OCI-LY7 (cell line): Measurements from ENCODE around the gene PRKAG2. TPM values are rescaled to one million over a fixed set of nuclear protein-coding genes. Genes with fewer than 3 reads are reported as not detected.

Source experiments
- BruUV-seq: library from RNA; stranded (reverse); fragments of 400-500 nt; replicated peaks from 2 replicates; lab custom pipeline; 2021; lab: Mats Ljungman, UMichigan
- CTCF ChIA-PET: fragments of 300-600 bp; sonication (Branson Sonifier 250); formaldehyde crosslinking; loops from one replicate; lab custom pipeline; 2022; ENCODE audit warnings: antibody characterized with exemption; ENCODE audit not compliant: unreplicated experiment; lab: Charles Lee
- POLR2A ChIA-PET: fragments of 300-600 bp; sonication (Branson Sonifier 250); formaldehyde crosslinking; loops from one replicate; lab custom pipeline; 2022; ENCODE audit warnings: antibody characterized with exemption; lab: Charles Lee
- DNase-seq: peaks from one replicate; pipeline ENCODE4 v3.0.0-alpha.2; 2015; ENCODE audit warnings: low spot score
- H2AFZ ChIP-seq: fragments of 200-600 bp; sonication (generic), shearing (Covaris generic); 2 replicates; pipeline ENCODE4 v1.6.1; 2014; ENCODE audit warnings: mild to moderate bottlenecking, antibody characterized with exemption, low read length, moderate library complexity
- H3K27ac ChIP-seq: fragments of 200-600 bp; sonication (generic); 2 replicates; pipeline ENCODE4 v1.5.1; 2014; ENCODE audit warnings: mixed run types, low read depth, mild to moderate bottlenecking, moderate library complexity, low read length, inconsistent platforms; ENCODE audit not compliant: poor library complexity, severe bottlenecking
- H3K36me3 ChIP-seq: fragments of 200-600 bp; sonication (generic); 2 replicates; pipeline ENCODE4 v1.6.1; 2014; ENCODE audit warnings: mild to moderate bottlenecking, antibody characterized with exemption, low read length, moderate library complexity, mixed read lengths; ENCODE audit not compliant: insufficient read depth
- H3K4me1 ChIP-seq: fragments of 200-600 bp; sonication (generic); 2 replicates; pipeline ENCODE4 v1.5.1; 2014; ENCODE audit warnings: mild to moderate bottlenecking, low read length; ENCODE audit not compliant: insufficient read depth, poor library complexity, severe bottlenecking
- H3K4me2 ChIP-seq: fragments of 200-600 bp; sonication (generic); 2 replicates; pipeline ENCODE4 v1.6.1; 2014; ENCODE audit warnings: mild to moderate bottlenecking, low read length
- H3K4me3 ChIP-seq: fragments of 200-600 bp; sonication (generic); 2 replicates; pipeline ENCODE4 v1.5.1; 2014; ENCODE audit warnings: mild to moderate bottlenecking, low read depth, low read length; ENCODE audit not compliant: poor library complexity, severe bottlenecking
- H3K79me2 ChIP-seq: fragments of 200-600 bp; sonication (generic); 2 replicates; pipeline ENCODE4 v1.6.1; 2016; ENCODE audit warnings: low read depth, mild to moderate bottlenecking, low read length, moderate library complexity, mixed read lengths; ENCODE audit not compliant: insufficient read depth
- H3K9me2 ChIP-seq: fragments of 200-600 bp; sonication (generic); 2 replicates; pipeline ENCODE4 v1.6.1; 2016; ENCODE audit warnings: mild to moderate bottlenecking, low read length, mixed read lengths; ENCODE audit not compliant: insufficient read depth
- H3K9me3 ChIP-seq: fragments of 200-600 bp; sonication (generic); 2 replicates; pipeline ENCODE4 v1.6.1; 2014; ENCODE audit warnings: mild to moderate bottlenecking, mixed run types, low read length, mixed read lengths
- H4K20me1 ChIP-seq: fragments of 200-600 bp; sonication (generic); 2 replicates; pipeline ENCODE4 v1.6.1; 2014; ENCODE audit warnings: mild to moderate bottlenecking, antibody characterized with exemption, low read length, moderate library complexity, mixed read lengths; ENCODE audit not compliant: insufficient read depth
- EZH2phosphoT487 ChIP-seq: fragments of 200-600 bp; sonication (generic); IDR thresholded peaks from 2 replicates; pipeline ENCODE4 v1.6.1; 2018; ENCODE audit warnings: low read depth, borderline replicate concordance, mild to moderate bottlenecking, mixed run types, antibody characterized with exemption, low read length, moderate library complexity, mixed read lengths
- intact Hi-C: fragments of 100-400 bp; cut with micrococcal nuclease; formaldehyde crosslinking; loops from one replicate; pipeline ENCODE4 v1.10.0; 2022; ENCODE audit not compliant: unreplicated experiment
- total RNA-seq, 2 experiments: library from RNA; depleted of rRNA in 1 of 2; stranded (reverse); fragments of >200 nt in 1 of 2; shearing (Covaris generic) in 1 of 2; gene quantifications; 2 replicates each; pipeline ENCODE4 v1.2.3, GENCODE V29; 2014 to 2022
- TF ChIP-seq, protein P1 (sequence below): fragments of 200-600 bp; sonication (generic); conservative IDR thresholded peaks from 2 replicates; pipeline ENCODE4 v1.5.1; 2014; ENCODE audit warnings: mild to moderate bottlenecking, antibody characterized with exemption, low read length, moderate library complexity, mixed read lengths

The PRKAG2 gene
- total RNA-seq, 2 experiments from 2014 or later: 1.2 to 5.1 TPM

DNA sequence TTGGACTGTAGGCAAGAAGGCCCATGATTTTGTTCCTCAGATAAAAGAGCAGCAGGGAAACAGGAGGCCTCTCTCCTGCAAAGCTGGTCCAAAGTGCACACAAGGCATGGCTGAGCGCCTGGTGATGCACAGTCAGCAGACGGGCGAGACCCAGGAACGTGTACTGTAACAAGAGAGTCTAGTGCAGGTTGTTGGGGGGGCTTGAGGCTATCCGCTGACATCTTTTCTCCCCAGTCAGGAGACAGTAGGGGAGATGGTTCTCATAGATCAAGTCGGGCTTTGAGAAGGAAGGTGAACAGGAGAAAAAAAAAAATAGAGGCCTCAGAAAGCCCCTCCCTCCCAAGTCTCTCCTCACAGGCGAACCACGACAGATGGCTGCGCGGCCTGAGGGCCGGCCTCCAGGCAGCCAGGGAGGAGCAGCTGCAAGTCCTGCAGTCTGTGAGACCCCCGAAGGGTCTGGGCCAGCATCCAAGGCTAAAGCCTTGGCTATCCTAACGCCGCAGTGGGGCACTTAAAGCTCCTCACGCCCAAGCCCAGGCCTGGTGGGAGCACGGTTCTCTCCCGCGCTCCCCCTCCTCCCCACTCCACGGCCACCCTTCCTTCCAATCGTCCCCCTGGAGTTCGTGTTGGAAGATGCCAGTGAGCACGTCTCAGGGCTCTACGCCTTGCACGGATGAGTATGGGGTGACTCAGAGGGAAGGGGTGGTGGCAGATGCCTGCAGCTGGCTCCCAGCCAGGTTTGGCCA lies 68.3 kb downstream of the PRKAG2 start:
- Histone ChIP-seq H2AFZ (no peak overlapping the region), H4K20me1 (no peaks in the 10 kb centered on the region), H3K4me3 (no peak overlapping the region), H3K36me3 (no peaks in the 10 kb centered on the region), H3K27ac (no peak overlapping the region), H3K79me2 (no peaks in the 10 kb centered on the region), H3K9me2 (no peaks in the 10 kb centered on the region), H3K9me3 (no peaks in the 10 kb centered on the region), H3K4me1 (no peaks in the 10 kb centered on the region), H3K4me2 (no peak overlapping the region)
- intact Hi-C loops: no loop called here
- TF ChIP-seq, protein P1, sequence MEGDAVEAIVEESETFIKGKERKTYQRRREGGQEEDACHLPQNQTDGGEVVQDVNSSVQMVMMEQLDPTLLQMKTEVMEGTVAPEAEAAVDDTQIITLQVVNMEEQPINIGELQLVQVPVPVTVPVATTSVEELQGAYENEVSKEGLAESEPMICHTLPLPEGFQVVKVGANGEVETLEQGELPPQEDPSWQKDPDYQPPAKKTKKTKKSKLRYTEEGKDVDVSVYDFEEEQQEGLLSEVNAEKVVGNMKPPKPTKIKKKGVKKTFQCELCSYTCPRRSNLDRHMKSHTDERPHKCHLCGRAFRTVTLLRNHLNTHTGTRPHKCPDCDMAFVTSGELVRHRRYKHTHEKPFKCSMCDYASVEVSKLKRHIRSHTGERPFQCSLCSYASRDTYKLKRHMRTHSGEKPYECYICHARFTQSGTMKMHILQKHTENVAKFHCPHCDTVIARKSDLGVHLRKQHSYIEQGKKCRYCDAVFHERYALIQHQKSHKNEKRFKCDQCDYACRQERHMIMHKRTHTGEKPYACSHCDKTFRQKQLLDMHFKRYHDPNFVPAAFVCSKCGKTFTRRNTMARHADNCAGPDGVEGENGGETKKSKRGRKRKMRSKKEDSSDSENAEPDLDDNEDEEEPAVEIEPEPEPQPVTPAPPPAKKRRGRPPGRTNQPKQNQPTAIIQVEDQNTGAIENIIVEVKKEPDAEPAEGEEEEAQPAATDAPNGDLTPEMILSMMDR: no peak
- no peak for TF ChIP-seq EZH2phosphoT487
- POLR2A ChIA-PET: no interaction called here
- no TSS peak for BruUV-seq
- no peak for DNase-seq
- CTCF ChIA-PET: no interaction called here

DNA sequence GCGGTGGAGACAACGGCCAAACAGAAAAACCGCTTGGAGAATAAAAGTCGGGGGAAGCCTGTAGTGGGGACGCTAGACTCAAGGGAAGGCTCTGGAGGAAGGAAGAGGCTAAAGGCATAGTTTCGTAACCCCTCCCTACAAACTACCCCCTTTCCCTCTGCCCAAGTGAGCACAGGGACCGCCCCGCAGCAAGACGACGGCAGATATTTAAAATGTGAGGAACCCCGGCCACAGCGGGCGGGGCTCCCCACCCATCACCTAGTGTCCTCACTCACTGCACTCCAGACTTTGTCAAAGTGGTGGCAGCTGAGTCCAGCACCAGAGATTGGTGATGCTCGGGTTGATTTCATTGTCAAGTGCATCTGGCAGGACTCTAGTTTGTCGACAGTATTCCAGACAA lies 69.1 kb downstream of the PRKAG2 start:
- no peaks in the 10 kb centered on the region for H3K4me1 ChIP-seq
- no peak overlapping the region for H2AFZ ChIP-seq
- H3K27ac ChIP-seq: no peak overlapping the region
- intact Hi-C loops: no loop called here
- no peak overlapping the region for H3K4me3 ChIP-seq
- TF ChIP-seq, protein P1: no peak
- no peak for TF ChIP-seq EZH2phosphoT487
- H3K79me2 ChIP-seq: no peaks in the 10 kb centered on the region
- CTCF ChIA-PET: interaction anchor here (0.6 kb wide), 1 partner anchor 8 kb away, joined by 3 read pairs; no protein-coding TSS in a partner anchor
- H3K9me3 ChIP-seq: no peaks in the 10 kb centered on the region
- H3K4me2 ChIP-seq: no peak overlapping the region
- POLR2A ChIA-PET: no interaction called here
- no peaks in the 10 kb centered on the region for H4K20me1 ChIP-seq
- DNase-seq: no peak
- BruUV-seq: no TSS peak
- no peaks in the 10 kb centered on the region for H3K36me3 ChIP-seq
- H3K9me2 ChIP-seq: no peaks in the 10 kb centered on the region
